BLaER1 treated with 17β-estradiol and CSF1 and Interleukin-3, amounts not matched to agents 10 nM and 100 nM (cell line): ENCODE measurements around the gene MBD4.

Experiments
- H3K27ac ChIP-seq, 11 experiments: shearing (Covaris generic); formaldehyde crosslinking; 2 replicates each; pipeline ENCODE4 v1.8.1; 2022
- H3K27me3 ChIP-seq, 11 experiments: shearing (Covaris generic); formaldehyde crosslinking; 2 replicates each; pipeline ENCODE4 v1.8.1; 2022
- H3K36me3 ChIP-seq, 11 experiments: shearing (Covaris generic); formaldehyde crosslinking; 2 replicates each; pipeline ENCODE4 v1.8.1; 2022
- H3K4me1 ChIP-seq, 10 experiments: shearing (Covaris generic); formaldehyde crosslinking; 2 replicates each; pipeline ENCODE4 v1.8.1; 2022
- H3K4me2 ChIP-seq, 11 experiments: shearing (Covaris generic); formaldehyde crosslinking; 2 replicates each; pipeline ENCODE4 v1.8.1; 2022
- H3K4me3 ChIP-seq, 10 experiments: shearing (Covaris generic); formaldehyde crosslinking; 2 replicates each; pipeline ENCODE4 v1.8.1; 2022
- H3K9ac ChIP-seq, 11 experiments: shearing (Covaris generic); formaldehyde crosslinking; 2 replicates each; pipeline ENCODE4 v1.8.1; 2022
- H3K9me3 ChIP-seq, 11 experiments: shearing (Covaris generic); formaldehyde crosslinking; replicated peaks in 1 of 11; 2 replicates each; pipeline ENCODE4 v1.8.1; 2022
- H4K20me1 ChIP-seq, 11 experiments: shearing (Covaris generic); formaldehyde crosslinking; 2 replicates each; pipeline ENCODE4 v1.8.1; 2022
- Cebpa-rat ChIP-seq, 11 experiments: shearing (Covaris generic); IDR thresholded peaks; 2 replicates each; pipeline ENCODE4 v1.8.1; 2022

MBD4 gene

GRCh38 chr3:129460572-129460971 lies 20.8 kb upstream of the MBD4 start:
- Histone ChIP-seq H3K4me3 (no peak overlapping the region), H3K27ac (no peak overlapping the region), H3K9me3 (peaks cover 0 to 8% (median 0%) of the 10 kb centered on the region in 11 experiments; a peak in 2 of 22 replicates), H3K4me2 (no peak overlapping the region), H3K4me1 (peaks cover 0 to 19% (median 0%) of the 10 kb centered on the region in 10 experiments; a peak in 6 of 20 replicates), H4K20me1 (no peaks in the 10 kb centered on the region), H3K27me3 (no peaks in the 10 kb centered on the region), H3K9ac (no peak overlapping the region), H3K36me3 (peaks cover 20 to 66% (median 38%) of the 10 kb centered on the region in 11 experiments)
- TF ChIP-seq Cebpa-rat (IDR thresholded peaks at IDR 0.05): no peak

DNA sequence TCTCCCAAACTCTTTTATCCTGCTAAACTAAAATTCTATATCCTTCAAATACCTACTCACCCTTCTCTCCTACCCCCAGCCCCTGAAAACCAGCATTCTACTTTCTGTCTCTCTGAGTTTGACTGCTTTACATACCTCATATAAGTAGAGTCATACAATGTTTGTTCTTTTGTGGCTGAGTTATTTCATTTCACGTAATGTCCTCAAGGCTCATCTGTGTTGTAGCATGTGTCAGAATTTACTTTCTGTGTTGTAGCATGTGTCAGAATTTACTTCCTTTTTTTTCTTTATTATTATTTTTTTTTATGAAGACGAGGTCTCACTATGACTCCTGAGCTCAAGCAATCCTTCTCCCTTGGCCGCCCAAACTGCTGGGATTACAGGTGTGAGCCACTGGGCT lies 20.4 kb upstream of the MBD4 start:
- TF ChIP-seq Cebpa-rat (IDR thresholded peaks at IDR 0.05): no peak
- no peaks in the 10 kb centered on the region for H4K20me1 ChIP-seq
- peaks cover 23 to 70% (median 41%) of the 10 kb centered on the region in 11 experiments for H3K36me3 ChIP-seq
- no peak overlapping the region for H3K4me3 ChIP-seq
- H3K27me3 ChIP-seq: no peaks in the 10 kb centered on the region
- H3K4me2 ChIP-seq: no peak overlapping the region
- peaks cover 0 to 19% (median 0%) of the 10 kb centered on the region in 10 experiments; a peak in 6 of 20 replicates for H3K4me1 ChIP-seq
- H3K27ac ChIP-seq: no peak overlapping the region
- H3K9me3 ChIP-seq: peaks cover 0 to 8% (median 0%) of the 10 kb centered on the region in 11 experiments; a peak in 2 of 22 replicates
- no peak overlapping the region for H3K9ac ChIP-seq

GRCh38 chr3:129453732-129454131 lies 14.0 kb upstream of the MBD4 start:
- Histone ChIP-seq H3K9me3 (peaks cover 0 to 2% (median 0%) of the 10 kb centered on the region in 11 experiments; a peak in 1 of 22 replicates), H4K20me1 (no peaks in the 10 kb centered on the region), H3K36me3 (peaks cover 48 to 74% (median 56%) of the 10 kb centered on the region in 11 experiments), H3K27me3 (no peaks in the 10 kb centered on the region), H3K4me1 (peaks cover 0 to 18% (median 0%) of the 10 kb centered on the region in 10 experiments; a peak in 4 of 20 replicates), H3K27ac (no peak overlapping the region), H3K9ac (no peak overlapping the region), H3K4me3 (no peak overlapping the region), H3K4me2 (no peak overlapping the region)
- no peak for TF ChIP-seq Cebpa-rat (IDR thresholded peaks at IDR 0.05)

DNA sequence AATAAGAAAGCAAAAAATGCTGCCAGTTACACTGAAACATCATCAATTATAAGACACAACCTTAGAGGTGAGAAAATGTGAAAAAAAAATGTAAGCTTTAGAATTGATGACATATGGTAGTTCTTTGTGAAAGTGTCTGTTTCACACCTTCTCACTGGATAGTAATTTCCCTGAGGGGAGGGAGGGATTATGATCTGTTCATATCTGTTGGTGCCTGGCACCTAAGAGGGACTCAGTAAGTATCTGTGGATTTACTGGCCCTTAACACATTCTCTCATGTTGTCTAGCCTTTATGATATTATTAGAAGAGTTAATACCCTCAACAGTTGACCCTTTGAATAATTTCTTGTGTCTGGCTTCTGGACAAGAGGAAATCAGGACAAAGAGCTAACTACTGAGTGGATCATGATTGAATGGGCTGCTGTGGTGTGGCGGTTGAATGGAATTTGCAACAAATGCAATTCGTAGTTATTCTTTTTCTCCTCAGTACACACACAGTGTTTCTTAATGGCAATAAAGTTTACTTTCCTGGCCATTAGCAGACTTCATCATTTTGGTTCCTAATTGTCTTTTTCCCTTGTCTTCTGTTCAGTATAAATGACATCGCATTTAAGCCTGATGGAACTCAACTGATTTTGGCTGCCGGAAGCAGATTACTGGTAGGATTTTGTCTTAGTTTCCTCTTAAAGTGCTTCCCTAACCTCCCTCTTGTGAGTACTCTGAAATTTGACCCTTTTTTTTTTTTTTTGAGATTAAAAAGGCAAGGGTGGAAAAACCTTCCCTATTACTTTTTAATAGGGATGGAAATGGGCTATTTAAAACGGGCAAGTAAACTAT lies 9.7 kb upstream of the MBD4 start:
- Histone ChIP-seq H3K4me3 (no peak overlapping the region), H3K9ac (0 out of 22 replicates have a peak overlapping the region, but pooled peaks of 1 of the 11 experiments have one; percentile 24), H3K4me2 (no peak overlapping the region), H3K9me3 (no peaks in the 10 kb centered on the region), H3K4me1 (peaks cover 0 to 11% (median 0%) of the 10 kb centered on the region in 10 experiments; a peak in 3 of 20 replicates), H3K36me3 (peaks cover 27 to 45% (median 37%) of the 10 kb centered on the region in 11 experiments), H4K20me1 (no peaks in the 10 kb centered on the region), H3K27ac (no peak overlapping the region), H3K27me3 (no peaks in the 10 kb centered on the region)
- no peak for TF ChIP-seq Cebpa-rat (IDR thresholded peaks at IDR 0.05)

- no peaks in the 10 kb centered on the region for H4K20me1 ChIP-seq
- no peak overlapping the region for H3K9ac ChIP-seq
- H3K36me3 ChIP-seq: peaks cover 17 to 34% (median 25%) of the 10 kb centered on the region in 11 experiments; a peak in 21 of 22 replicates
- no peak for TF ChIP-seq Cebpa-rat (IDR thresholded peaks at IDR 0.05)
- H3K4me3 ChIP-seq: no peak overlapping the region
- H3K4me2 ChIP-seq: no peak overlapping the region
- no peaks in the 10 kb centered on the region for H3K27me3 ChIP-seq
- no peaks in the 10 kb centered on the region for H3K9me3 ChIP-seq
- peaks cover 0 to 19% (median 3%) of the 10 kb centered on the region in 10 experiments; a peak in 7 of 20 replicates for H3K4me1 ChIP-seq
- H3K27ac ChIP-seq: no peak overlapping the region
Observed at GRCh38 chr3:129448186-129448895, 8.6 kb upstream of the MBD4 start.

DNA sequence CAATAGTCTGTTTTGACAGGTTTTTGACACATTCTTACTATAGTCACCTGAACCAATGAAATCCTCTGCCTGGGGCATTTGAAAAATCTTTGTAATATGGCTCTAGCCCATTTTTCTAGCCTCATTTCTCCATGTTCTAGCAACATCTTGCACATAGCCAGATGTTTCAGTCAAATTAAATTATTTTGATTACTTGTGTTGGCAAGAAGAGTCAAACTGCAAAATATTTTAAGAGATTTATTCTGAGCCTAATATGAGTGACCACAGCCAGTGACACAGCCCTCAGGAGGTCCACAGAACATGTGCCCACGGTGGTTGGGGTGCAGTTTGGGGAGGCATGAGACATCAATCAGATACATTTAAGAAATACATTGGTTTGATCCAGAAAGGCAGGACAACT lies 7.2 kb upstream of the MBD4 start:
- Histone ChIP-seq H3K27ac (no peak overlapping the region), H3K36me3 (peaks cover 4 to 20% (median 11%) of the 10 kb centered on the region in 11 experiments; a peak in 15 of 22 replicates), H3K9me3 (no peaks in the 10 kb centered on the region), H4K20me1 (no peaks in the 10 kb centered on the region), H3K4me2 (no peak overlapping the region), H3K4me3 (no peak overlapping the region), H3K9ac (no peak overlapping the region), H3K27me3 (no peaks in the 10 kb centered on the region), H3K4me1 (peaks cover 6 to 28% (median 16%) of the 10 kb centered on the region in 10 experiments)
- no peak for TF ChIP-seq Cebpa-rat (IDR thresholded peaks at IDR 0.05)

GRCh38 chr3:129445471-129445870 lies 5.7 kb upstream of the MBD4 start:
- Histone ChIP-seq H3K27me3 (no peaks in the 10 kb centered on the region), H3K4me2 (no peak overlapping the region), H4K20me1 (no peaks in the 10 kb centered on the region), H3K36me3 (0 out of 22 replicates have a peak, but pooled peaks cover 0 to 6% (median 0%) of the 10 kb centered on the region in 11 experiments), H3K27ac (no peak overlapping the region), H3K4me1 (peaks cover 20 to 41% (median 29%) of the 10 kb centered on the region in 10 experiments), H3K9me3 (no peaks in the 10 kb centered on the region), H3K4me3 (no peak overlapping the region), H3K9ac (no peak overlapping the region)
- no peak for TF ChIP-seq Cebpa-rat (IDR thresholded peaks at IDR 0.05)

- H3K27me3 ChIP-seq: no peaks in the 10 kb centered on the region
- H3K9ac ChIP-seq: no peak overlapping the region
- H3K4me2 ChIP-seq: peak overlapping the region; percentile 82 to 97 (median 90); a peak in 13 of 22 replicates
- H3K9me3 ChIP-seq: no peaks in the 10 kb centered on the region
- H4K20me1 ChIP-seq: peaks cover 0 to 11% (median 8%) of the 10 kb centered on the region in 11 experiments; a peak in 12 of 22 replicates
- no peak overlapping the region for H3K4me3 ChIP-seq
- no peak overlapping the region; a peak in 1 of 22 replicates for H3K27ac ChIP-seq
- peaks cover 29 to 50% (median 39%) of the 10 kb centered on the region in 10 experiments for H3K4me1 ChIP-seq
- TF ChIP-seq Cebpa-rat (IDR thresholded peaks at IDR 0.05): no peak
- peaks cover 1 to 12% (median 4%) of the 10 kb centered on the region in 11 experiments; a peak in 20 of 22 replicates for H3K36me3 ChIP-seq
Observed at GRCh38 chr3:129442947-129443346, 3.2 kb upstream of the MBD4 start.

GRCh38 chr3:129442486-129442885 lies 2.7 kb upstream of the MBD4 start:
- TF ChIP-seq Cebpa-rat (IDR thresholded peaks at IDR 0.05): no peak
- Histone ChIP-seq H3K27ac (peak overlapping the region in 1 of 11 experiments; percentile 93; a peak in 4 of 22 replicates), H3K36me3 (peaks cover 6 to 17% (median 9%) of the 10 kb centered on the region in 11 experiments), H3K9me3 (no peaks in the 10 kb centered on the region), H3K4me1 (peaks cover 34 to 55% (median 43%) of the 10 kb centered on the region in 10 experiments), H3K4me2 (peak overlapping the region; percentile 82 to 97 (median 90); a peak in 19 of 22 replicates), H3K27me3 (no peaks in the 10 kb centered on the region), H3K9ac (peak overlapping the region in 2 of 11 experiments; percentile 88 to 92; a peak in 4 of 22 replicates), H4K20me1 (peaks cover 0 to 15% (median 12%) of the 10 kb centered on the region in 11 experiments; a peak in 13 of 22 replicates), H3K4me3 (no peak overlapping the region)
